Measurements from ENCODE around the gene METTL3. TPM values are rescaled to one million over a fixed set of nuclear protein-coding genes. Genes with fewer than 3 reads are reported as not detected.
A peak's percentile ranks its signal among the peaks of the same experiment; 100 is the strongest.

The METTL3 gene
- total RNA-seq, 1 donor from 2014 or later: 48.6 TPM

DNA sequence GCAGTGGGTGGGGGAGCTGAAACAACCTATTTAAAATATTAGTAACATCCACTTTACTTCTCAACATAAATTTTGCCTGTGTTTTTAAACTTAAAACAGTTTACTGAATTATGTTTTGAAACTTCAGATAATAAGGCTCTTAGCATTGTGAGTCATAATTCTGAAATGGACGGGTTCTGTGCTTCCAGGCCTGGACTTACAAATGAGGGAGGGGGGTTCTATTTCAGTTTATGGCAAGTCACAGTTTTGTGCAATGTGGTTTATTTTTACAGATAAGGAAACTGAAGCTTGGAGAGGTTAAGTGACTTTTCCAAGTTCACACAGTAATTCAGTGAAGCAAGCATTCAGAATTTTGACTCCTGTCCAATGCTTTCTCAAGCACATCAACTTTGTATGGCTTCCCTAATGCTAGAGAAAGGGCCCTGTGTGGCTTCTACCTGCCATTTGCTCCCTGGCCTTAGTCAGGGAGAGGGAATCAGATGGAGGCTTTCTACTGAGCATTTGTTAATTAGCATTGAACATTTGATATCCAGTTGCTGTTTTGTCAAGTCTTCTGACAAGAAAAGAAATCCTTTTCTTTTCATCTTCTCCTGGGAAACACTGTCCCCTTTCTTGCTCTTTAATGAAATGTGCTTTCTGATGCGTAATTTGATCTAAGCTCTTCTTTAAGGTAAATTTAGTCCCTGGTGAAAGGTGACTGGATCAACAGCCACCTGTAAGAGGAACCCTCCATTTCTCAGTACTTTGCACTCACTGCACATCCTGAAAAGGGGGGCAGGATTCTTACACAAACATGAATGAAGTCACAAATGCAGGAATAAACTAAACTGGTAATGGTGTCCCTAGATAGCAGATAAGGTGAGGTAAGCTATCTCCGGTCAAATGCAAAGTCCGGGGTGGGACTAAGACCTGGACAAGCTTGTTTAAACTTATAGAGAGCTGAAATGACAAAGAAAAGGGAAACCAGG is 17.5 kb upstream of the METTL3 start:
- no peaks in the 10 kb centered on the region for H3K9me3 ChIP-seq
- no peaks in the 10 kb centered on the region for H3K36me3 ChIP-seq
- intact Hi-C loops (cut with DNase I): no loop called here
- H3K27me3 ChIP-seq: no peaks in the 10 kb centered on the region
- TF ChIP-seq, protein P1, sequence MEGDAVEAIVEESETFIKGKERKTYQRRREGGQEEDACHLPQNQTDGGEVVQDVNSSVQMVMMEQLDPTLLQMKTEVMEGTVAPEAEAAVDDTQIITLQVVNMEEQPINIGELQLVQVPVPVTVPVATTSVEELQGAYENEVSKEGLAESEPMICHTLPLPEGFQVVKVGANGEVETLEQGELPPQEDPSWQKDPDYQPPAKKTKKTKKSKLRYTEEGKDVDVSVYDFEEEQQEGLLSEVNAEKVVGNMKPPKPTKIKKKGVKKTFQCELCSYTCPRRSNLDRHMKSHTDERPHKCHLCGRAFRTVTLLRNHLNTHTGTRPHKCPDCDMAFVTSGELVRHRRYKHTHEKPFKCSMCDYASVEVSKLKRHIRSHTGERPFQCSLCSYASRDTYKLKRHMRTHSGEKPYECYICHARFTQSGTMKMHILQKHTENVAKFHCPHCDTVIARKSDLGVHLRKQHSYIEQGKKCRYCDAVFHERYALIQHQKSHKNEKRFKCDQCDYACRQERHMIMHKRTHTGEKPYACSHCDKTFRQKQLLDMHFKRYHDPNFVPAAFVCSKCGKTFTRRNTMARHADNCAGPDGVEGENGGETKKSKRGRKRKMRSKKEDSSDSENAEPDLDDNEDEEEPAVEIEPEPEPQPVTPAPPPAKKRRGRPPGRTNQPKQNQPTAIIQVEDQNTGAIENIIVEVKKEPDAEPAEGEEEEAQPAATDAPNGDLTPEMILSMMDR (IDR thresholded peaks at IDR 0.05): no peak
- H3K27ac ChIP-seq: no peak overlapping the region
- H3K4me1 ChIP-seq: peaks cover 6% of the 10 kb centered on the region
- no peak overlapping the region for H3K4me3 ChIP-seq
- ATAC-seq (no peak), DNase-seq (no peak)

DNA sequence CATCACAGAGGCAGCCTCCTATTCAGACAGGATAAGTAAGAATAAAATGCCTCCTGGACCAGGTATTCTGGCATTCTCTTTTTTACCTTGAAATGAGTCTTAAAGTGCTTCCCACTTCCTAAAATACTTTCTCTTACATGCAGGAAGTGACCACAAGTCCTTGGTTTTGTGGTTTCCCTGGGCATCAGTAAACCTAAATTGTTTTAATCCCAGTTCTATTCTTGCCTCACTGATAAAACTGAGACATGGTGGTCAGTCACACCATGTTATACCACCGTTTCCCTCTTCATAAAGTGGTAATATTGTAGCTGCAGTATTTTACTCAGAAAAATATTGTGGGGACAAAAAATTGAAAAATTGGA is 16.2 kb upstream of the METTL3 start:
- Histone ChIP-seq H3K9me3 (no peaks in the 10 kb centered on the region), H3K36me3 (no peaks in the 10 kb centered on the region), H3K4me1 (peaks cover 6% of the 10 kb centered on the region), H3K27ac (no peak overlapping the region), H3K4me3 (no peak overlapping the region), H3K27me3 (no peaks in the 10 kb centered on the region)
- intact Hi-C loops (cut with DNase I): no loop called here
- ATAC-seq: no peak
- TF ChIP-seq, protein P1 (IDR thresholded peaks at IDR 0.05): no peak
- no peak for DNase-seq

DNA sequence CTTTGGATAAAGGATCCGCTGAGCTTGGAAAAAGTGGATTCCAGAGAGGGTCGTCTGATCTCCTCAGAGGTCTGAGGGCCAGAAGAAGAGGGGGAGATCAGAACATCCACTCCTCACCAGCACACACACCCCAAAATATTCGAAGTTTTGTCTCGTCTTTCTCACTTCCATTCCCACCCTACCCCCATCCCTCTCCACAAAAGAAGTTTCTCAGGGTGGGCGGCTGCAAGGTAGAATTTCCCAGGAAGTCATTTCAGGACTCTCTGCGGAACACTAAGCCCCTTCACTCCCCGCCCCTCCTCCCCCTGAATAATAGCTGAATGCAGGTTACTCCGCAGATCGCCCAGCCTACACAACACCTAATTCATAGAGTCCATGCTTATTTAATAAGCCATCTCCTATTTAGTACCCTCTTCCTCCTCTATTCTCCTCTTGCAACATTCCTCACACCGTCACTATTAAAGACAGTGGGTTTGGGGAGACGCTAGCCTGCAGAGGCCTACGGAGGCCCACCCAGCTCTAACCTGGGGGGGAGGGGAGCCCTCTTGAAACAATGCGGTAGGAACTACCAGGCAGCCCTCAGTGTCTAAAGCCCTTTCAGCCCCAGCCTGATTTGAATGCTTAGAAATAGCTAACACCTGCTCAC is 15.7 kb upstream of the METTL3 start:
- Histone ChIP-seq H3K27ac (no peak overlapping the region), H3K36me3 (no peaks in the 10 kb centered on the region), H3K9me3 (no peaks in the 10 kb centered on the region), H3K4me1 (peaks cover 6% of the 10 kb centered on the region), H3K27me3 (no peaks in the 10 kb centered on the region), H3K4me3 (peak overlapping the region; percentile 62)
- DNase-seq: no peak
- TF ChIP-seq, protein P1 (IDR thresholded peaks at IDR 0.05): no peak
- intact Hi-C loops (cut with DNase I): no loop called here
- ATAC-seq: no peak

DNA sequence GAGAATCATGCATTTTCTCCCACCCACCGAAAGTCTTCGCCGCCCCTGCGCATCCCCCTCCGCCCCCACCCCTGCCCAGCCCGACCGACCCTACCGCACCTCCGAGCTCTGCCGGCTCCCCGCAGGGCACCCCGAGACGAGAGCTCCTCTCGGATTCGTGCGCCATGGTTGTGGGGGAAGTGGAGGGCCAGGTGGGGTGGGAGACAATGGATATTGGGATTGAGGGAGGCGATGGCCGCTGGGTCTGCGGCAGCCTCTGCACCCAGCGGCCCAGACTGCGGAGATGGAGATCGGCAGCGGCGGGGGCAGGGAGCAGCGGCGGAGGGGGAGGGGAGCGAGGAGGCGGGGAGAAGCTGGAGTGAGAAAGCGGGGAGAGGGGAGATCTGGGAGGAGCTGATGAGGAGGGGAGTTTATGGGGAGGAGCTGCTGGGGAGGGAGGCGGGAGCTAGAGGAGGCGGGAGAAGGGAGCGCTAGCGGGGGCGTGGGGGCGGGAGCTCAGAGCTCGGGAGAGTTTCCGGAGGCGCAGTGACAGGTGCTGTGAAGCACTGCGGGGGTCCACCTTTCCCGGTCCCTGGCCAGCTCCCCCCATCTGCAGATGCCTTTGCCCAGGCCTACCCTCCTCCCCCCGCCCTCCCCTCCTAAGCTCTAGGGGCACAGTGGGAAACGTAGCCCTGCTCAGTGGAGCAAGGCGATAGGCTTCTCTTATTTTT is 15.0 kb upstream of the METTL3 start, which contains the start of gene SALL2:
SALL2 (minus strand) TSS at position 385 of the 710 bp plus-strand sequence; CDS start at position 166, 219 bp downstream.
- H3K4me1 ChIP-seq: peaks cover 6% of the 10 kb centered on the region
- peak; percentile 89 for DNase-seq
- no peaks in the 10 kb centered on the region for H3K27me3 ChIP-seq
- no peaks in the 10 kb centered on the region for H3K9me3 ChIP-seq
- intact Hi-C loops (cut with DNase I): no loop called here
- H3K36me3 ChIP-seq: no peaks in the 10 kb centered on the region
- ATAC-seq: peak; percentile 92
- no peak within 1 kb of the TSS for H3K27ac ChIP-seq
- peak within 1 kb of the TSS; percentile 62 for H3K4me3 ChIP-seq
- TF ChIP-seq, protein P1 (IDR thresholded peaks at IDR 0.05): no peak

DNA sequence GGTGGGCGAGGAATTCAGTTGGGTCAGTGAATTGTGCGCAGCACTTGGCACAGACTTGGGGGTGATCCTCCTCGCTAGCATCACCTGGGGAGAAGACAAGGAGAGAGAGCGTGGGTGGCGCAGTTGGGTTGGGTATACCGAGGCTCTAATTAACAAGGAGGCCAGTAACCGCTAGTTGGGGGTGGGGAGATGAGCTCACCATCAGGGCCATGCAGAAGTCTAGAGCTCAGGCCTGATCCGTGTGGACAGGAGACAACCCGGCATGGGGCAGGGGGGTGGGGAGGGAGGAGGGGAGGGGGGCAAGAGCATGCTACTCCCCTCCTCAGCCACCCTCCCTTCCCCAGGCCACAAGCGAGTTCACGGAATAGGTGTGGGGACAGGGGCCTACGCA is 14.4 kb upstream of the METTL3 start:
- DNase-seq (no peak), ATAC-seq (peak; percentile 5)
- Histone ChIP-seq H3K27ac (no peak overlapping the region), H3K36me3 (no peaks in the 10 kb centered on the region), H3K4me3 (peak overlapping the region; percentile 62), H3K9me3 (no peaks in the 10 kb centered on the region), H3K4me1 (peaks cover 6% of the 10 kb centered on the region), H3K27me3 (no peaks in the 10 kb centered on the region)
- TF ChIP-seq, protein P1 (IDR thresholded peaks at IDR 0.05): no peak
- intact Hi-C loops (cut with DNase I): no loop called here
